C4-2B (cell line): ENCODE results near the gene FBH1.
"Not testable (repeated sequence)": the region's sequence is repeated elsewhere in the genome, so short reads cannot be mapped to it uniquely, and the experiment has no call there.

Source experiments
- H3K27ac ChIP-seq: fragments of 450-650 bp; 2 replicates; pipeline ENCODE4 v1.5.1; 2017
- CTCF ChIP-seq: fragments of 450-650 bp; conservative IDR thresholded peaks from 2 replicates; pipeline ENCODE4 v1.5.1; 2017; ENCODE audit warnings: mild to moderate bottlenecking
- ZFX ChIP-seq: fragments of 450-650 bp; IDR thresholded peaks from 2 replicates; pipeline ENCODE4 v1.6.1; 2017

FBH1 gene

GRCh38 chr10:5943536-5943935 is 53.5 kb downstream of the FBH1 start:
- peak overlapping the region; percentile 44 for H3K27ac ChIP-seq
- TF ChIP-seq ZFX, result no peak
- TF ChIP-seq CTCF, result no peak

GRCh38 chr10:5944389-5945189 is 54.5 kb downstream of the FBH1 start:
- peak overlapping the region; percentile 44 for H3K27ac ChIP-seq
- TF ChIP-seq ZFX (no peak), CTCF (no peak)

GRCh38 chr10:5945190-5945509 is 55.1 kb downstream of the FBH1 start:
- peak overlapping the region; percentile 44 for H3K27ac ChIP-seq
- no peak for TF ChIP-seq ZFX
- TF ChIP-seq CTCF, result no peak

- no peak for TF ChIP-seq ZFX
- no peak for TF ChIP-seq CTCF
- peak overlapping the region; percentile 44 for H3K27ac ChIP-seq
Measured at GRCh38 chr10:5945561-5946418, 55.7 kb downstream of the FBH1 start.

GRCh38 chr10:5946419-5946775 is 56.4 kb downstream of the FBH1 start:
- H3K27ac ChIP-seq, result not testable (repeated sequence)

GRCh38 chr10:5946786-5947185 is 56.7 kb downstream of the FBH1 start:
- no peak for TF ChIP-seq CTCF
- no peak for TF ChIP-seq ZFX
- no peak overlapping the region for H3K27ac ChIP-seq

GRCh38 chr10:5947471-5948207 is 57.6 kb downstream of the FBH1 start:
- H3K27ac ChIP-seq, result no peak overlapping the region

More at GRCh38 chr10:5947471-5948207, 57.6 kb downstream of the FBH1 start:
- TF ChIP-seq CTCF (no peak), ZFX (no peak)
